NCI-H128 (cell line): ENCODE data around the gene ZNF440.
A peak's percentile ranks its signal among the peaks of the same experiment; 100 is the strongest.
"Not testable (repeated sequence)": the region's sequence is repeated elsewhere in the genome, so short reads cannot be mapped to it uniquely, and the experiment has no call there.

Experiments
- DNase-seq: peaks from one replicate; lab custom pipeline; 2025; ENCODE audit not compliant: unreplicated experiment; lab: John Stamatoyannopoulos, UW

The ZNF440 gene

DNA sequence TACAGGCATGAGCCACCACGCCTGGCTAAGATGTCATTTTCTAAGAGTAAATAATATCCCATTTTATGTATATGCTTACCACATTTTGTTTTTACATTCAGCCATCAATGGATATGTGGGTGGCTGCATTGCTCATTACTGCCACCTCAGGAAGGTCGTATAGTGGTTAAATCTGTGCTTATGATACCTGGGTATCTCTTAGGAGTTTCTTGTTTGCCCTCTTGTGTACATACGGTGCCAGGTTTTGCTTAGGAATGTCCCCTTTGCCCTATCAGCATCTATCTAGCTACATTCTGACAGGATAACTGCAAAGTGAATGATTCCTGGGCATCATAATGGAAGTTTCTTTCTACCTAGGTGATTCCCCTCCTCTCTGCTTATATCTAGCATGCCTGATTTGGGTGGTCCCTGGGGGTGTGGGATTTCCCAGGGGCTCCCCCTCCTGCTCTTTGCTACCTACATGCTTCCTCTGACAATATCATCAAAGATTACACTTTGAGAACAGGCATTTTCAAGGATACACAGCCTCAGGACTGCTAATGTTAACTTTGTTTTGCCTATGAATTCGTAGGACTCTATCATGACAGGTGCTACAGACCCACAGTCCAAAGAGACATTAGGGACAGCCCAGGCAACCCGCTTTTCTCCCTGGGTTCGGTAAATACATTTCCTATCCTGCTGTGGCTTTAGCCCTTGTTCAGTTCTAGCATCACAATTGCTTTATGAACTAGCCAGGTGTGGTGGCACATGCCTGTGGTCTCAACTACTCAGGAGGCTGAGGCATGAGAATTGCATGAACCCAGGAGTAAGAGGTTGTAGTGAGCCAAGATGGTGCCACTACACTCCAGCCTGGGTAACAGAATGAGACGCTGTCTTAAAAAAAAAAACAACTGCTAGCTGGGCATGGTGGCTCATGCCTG, 15.1 kb downstream of the ZNF440 start:
- not testable (repeated sequence) for DNase-seq

- no peak for DNase-seq
Measured at GRCh38 chr19:11832253-11832912, 18.3 kb downstream of the ZNF440 start.

- DNase-seq: no peak
Measured at GRCh38 chr19:11833541-11833940, 19.5 kb downstream of the ZNF440 start.

- not testable (repeated sequence) for DNase-seq
Measured at GRCh38 chr19:11835626-11836066, 21.6 kb downstream of the ZNF440 start.

GRCh38 chr19:11843722-11844121, 29.6 kb downstream of the ZNF440 start:
- DNase-seq: no peak

GRCh38 chr19:11847615-11848014, 33.5 kb downstream of the ZNF440 start:
- not testable (repeated sequence) for DNase-seq

- DNase-seq: no peak
Measured at GRCh38 chr19:11848200-11848593, 34.1 kb downstream of the ZNF440 start.

GRCh38 chr19:11848594-11849469, 34.8 kb downstream of the ZNF440 start, which contains the start of gene ZNF439:
Gene ZNF439 (plus strand): TSS chr19:11848726. CDS start chr19:11848868, 142 bp downstream.
- DNase-seq: peak; percentile 78

GRCh38 chr19:11850289-11850688, 36.2 kb downstream of the ZNF440 start:
- not testable (repeated sequence) for DNase-seq

GRCh38 chr19:11853358-11853757, 39.3 kb downstream of the ZNF440 start:
- no peak for DNase-seq

DNA sequence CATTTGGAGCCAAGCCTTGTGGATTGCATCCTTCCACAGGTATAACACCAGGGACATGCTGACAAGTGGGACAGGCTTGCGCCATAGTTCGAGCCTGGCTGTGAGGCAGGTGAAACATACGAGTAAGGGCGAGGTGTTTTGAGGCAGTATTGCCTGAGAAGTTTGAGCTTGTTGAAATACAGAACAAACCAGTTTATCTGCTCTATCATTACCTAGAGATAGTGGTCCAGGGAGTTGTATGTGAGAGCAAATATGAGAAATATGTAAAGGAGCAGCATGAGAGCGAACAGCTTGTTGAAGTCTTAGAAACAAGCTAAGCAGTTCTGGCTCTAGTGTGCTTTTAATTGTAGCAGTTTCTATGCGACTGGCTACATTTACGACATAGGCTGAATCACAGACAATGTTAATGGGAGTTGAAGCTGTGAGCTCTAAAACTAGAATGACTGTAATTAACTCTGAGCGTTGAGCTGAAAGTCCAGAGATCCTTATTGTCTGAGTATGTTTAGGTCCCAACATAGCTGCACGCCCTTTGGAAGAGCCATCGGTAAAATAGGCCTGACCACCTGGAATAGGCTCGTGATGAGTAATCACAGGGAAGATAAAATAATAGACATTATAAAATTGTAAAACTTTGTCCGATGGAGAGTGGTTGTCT, 42.6 kb downstream of the ZNF440 start:
- DNase-seq: no peak

DNA sequence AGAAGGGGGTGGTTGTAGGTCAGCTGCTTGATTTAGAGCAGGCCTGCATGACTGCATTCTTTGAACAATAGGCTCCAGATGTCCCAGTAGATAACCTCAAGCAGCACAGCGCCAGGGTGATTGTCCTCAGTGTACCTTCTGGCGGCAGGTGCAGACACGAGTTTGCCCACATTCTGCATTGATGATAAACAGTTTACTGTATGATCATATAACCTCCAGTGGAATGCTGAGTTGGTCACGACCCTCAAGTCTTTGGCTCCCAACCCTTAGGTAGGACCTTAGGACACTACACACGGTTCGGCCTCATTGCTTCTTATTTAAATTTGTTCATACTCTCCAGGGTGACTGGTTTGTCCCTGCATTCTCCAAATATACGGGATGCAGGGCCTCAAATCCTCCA, 46.6 kb downstream of the ZNF440 start:
- DNase-seq: no peak

GRCh38 chr19:11861301-11861700, 47.2 kb downstream of the ZNF440 start:
- DNase-seq: no peak

DNA sequence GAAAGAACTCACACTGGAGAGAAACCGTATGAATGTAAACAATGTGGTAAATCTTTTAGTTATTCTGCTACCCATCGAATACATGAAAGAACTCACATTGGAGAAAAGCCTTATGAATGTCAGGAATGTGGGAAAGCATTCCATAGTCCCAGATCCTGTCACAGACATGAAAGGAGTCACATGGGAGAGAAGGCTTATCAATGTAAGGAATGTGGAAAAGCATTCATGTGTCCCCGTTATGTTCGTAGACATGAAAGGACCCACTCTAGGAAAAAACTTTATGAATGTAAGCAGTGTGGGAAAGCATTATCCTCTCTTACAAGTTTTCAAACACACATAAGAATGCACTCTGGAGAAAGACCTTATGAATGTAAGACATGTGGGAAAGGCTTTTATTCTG, 53.7 kb downstream of the ZNF440 start:
- DNase-seq: not testable (repeated sequence)

DNA sequence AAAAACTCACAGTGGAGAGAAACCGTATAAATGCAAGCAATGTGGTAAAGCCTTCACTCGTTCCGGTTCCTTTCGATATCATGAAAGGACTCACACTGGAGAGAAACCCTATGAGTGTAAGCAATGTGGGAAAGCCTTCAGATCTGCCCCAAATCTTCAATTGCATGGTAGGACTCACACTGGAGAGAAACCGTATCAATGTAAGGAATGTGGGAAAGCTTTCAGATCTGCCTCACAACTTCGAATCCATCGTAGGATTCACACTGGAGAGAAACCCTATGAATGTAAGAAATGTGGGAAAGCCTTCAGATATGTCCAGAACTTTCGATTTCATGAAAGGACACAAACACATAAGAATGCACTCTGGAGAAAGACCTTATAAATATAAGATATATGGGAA, 54.1 kb downstream of the ZNF440 start:
- no peak for DNase-seq

GRCh38 chr19:11872624-11873023, 58.6 kb downstream of the ZNF440 start:
- no peak for DNase-seq

GRCh38 chr19:11873762-11874161, 59.7 kb downstream of the ZNF440 start:
- DNase-seq: no peak

GRCh38 chr19:11879687-11880266, 65.7 kb downstream of the ZNF440 start:
- not testable (repeated sequence) for DNase-seq

GRCh38 chr19:11880598-11880997, 66.5 kb downstream of the ZNF440 start:
- no peak for DNase-seq

GRCh38 chr19:11881151-11881800, 67.2 kb downstream of the ZNF440 start:
- peak; percentile 40 for DNase-seq
